ENCODE measurements around the gene MGAT2.
"Not testable (repeated sequence)": the region's sequence is repeated elsewhere in the genome, so short reads cannot be mapped to it uniquely, and the experiment has no call there.

MGAT2 gene

DNA sequence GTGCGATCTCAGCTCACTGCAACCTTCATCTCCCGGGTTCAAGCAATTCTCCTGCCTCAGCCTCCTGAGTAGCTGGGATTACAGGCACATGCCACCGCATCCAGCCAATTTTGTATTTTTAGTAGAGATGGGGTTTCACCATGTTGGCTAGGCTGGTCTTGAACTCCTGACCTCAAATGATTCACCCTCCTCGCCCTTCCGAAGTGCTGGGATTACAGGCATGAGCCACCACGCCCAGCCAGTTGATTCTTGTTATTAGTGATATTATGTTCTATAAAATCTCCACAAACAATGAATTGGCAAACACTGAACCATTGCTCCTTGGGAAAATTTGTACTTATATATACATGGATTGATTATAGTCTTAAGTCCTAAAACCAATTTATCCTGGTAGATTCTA is 36.9 kb downstream of the MGAT2 start:
- DNase-seq (ENCODE audit: low read depth), result not testable (repeated sequence)

DNA sequence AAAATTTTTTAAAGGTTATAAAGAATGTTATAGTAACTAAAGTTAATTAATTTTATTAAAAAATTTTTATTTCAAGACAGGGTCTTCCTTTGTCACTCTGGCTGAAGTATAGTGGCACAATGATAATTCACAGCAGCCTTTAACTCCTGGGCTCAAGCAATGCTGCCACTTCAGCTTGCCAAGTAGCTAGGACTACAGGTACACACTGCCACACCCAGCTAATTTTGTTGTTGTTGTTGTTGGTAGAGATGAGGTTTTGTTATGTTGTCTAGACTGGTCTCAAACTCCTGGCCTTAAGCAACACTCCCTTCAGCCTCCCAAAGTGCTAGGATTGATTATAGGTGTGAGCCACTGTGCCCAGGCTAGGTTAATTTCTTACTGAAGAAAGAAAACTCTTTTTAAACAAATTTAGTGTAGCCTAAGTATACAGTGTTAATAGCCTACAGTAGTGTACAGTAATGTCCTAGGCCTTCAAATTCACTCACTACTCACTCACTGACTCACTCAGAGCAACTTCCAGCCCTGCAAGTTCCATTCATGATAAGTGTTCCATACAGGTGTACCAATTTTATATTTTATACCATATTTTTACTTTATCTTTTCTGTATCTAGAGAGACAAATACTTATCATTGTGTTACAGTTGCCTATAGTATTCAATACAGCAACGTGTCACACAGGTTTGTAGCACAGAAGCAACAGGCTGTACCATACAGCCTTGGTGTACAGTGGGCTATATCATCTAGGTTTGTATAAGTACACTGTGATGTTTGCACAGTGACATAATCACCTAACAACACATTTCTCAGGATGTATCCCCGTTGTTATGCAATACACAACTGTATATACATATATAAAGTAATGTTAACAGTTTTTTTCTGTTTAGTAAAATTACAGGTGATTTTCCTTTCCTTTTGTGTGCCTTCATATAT is 39.2 kb downstream of the MGAT2 start:
- DNase-seq (ENCODE audit: low read depth), result no peak

DNA sequence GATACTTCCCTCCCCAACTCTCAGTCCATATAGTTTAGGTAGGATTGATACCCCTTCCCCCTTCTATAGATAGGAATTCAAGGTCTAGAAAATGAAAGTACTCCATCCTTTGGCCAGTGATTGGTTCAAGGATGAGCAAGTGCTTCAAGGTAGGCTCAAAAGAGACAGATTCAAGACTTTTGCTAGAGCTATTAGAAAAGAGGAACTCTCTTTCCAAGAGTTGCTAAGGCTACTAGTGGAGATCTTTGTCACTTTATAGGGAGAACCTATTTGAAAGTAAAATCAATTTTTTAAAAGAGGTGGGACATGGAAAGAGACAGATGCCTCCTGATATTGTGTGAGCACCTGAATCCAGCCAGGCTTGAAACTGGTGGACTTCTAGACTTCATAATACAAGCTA is 49.9 kb downstream of the MGAT2 start:
- no peak for DNase-seq (ENCODE audit: low read depth)

All from GM04503 (cell line).